Ishikawa (cell line): ENCODE data around the gene CELSR1.

ENCODE experiments used
- CEBPB ChIP-seq: IDR thresholded peaks from 2 replicates; pipeline ENCODE4 v1.6.1; 2012
- CREB1 ChIP-seq: IDR thresholded peaks from 2 replicates; pipeline ENCODE4 v1.6.1; 2012; ENCODE audit warnings: low read depth
- EGR1 ChIP-seq: IDR thresholded peaks from 2 replicates; pipeline ENCODE4 v1.6.1; 2012
- EP300 ChIP-seq: IDR thresholded peaks from 2 replicates; pipeline ENCODE4 v1.6.1; 2012; ENCODE audit warnings: borderline replicate concordance
- FOXM1 ChIP-seq: IDR thresholded peaks from 2 replicates; pipeline ENCODE4 v1.6.1; 2012; ENCODE audit warnings: low read depth, borderline replicate concordance
- MAX ChIP-seq: IDR thresholded peaks from 2 replicates; pipeline ENCODE4 v1.6.1; 2012
- NFIC ChIP-seq: IDR thresholded peaks from 2 replicates; pipeline ENCODE4 v1.6.1; 2012
- RAD21 ChIP-seq: IDR thresholded peaks from 2 replicates; pipeline ENCODE4 v1.6.1; 2012; ENCODE audit warnings: low read depth
- REST ChIP-seq: IDR thresholded peaks from 2 replicates; pipeline ENCODE4 v1.6.1; 2012; ENCODE audit warnings: low read depth, mild to moderate bottlenecking
- TAF1 ChIP-seq: IDR thresholded peaks from 2 replicates; pipeline ENCODE4 v1.6.1; 2012; ENCODE audit warnings: low read depth, mild to moderate bottlenecking
- TCF12 ChIP-seq: IDR thresholded peaks from 2 replicates; pipeline ENCODE4 v1.6.1; 2012; ENCODE audit warnings: low read depth
- TEAD4 ChIP-seq: IDR thresholded peaks from 2 replicates; pipeline ENCODE4 v1.6.1; 2012
- USF1 ChIP-seq: IDR thresholded peaks from 2 replicates; pipeline ENCODE4 v1.6.1; 2012
- YY1 ChIP-seq: IDR thresholded peaks from 2 replicates; pipeline ENCODE4 v1.6.1; 2012; ENCODE audit warnings: low read depth
- ZBTB7A ChIP-seq: IDR thresholded peaks from 2 replicates; pipeline ENCODE4 v1.6.1; 2012; ENCODE audit warnings: low read depth

Gene CELSR1

GRCh38 chr22:46447906-46448305, 89.5 kb downstream of the CELSR1 start:
- TF ChIP-seq ZBTB7A (0 out of 2 replicates have a peak, but pooled peaks have one; percentile 38), EP300 (no peak)

GRCh38 chr22:46446799-46447198, 90.6 kb downstream of the CELSR1 start:
- TF ChIP-seq YY1 = no peak
- TF ChIP-seq EP300 = no peak
- no peak for TF ChIP-seq RAD21
- no peak for TF ChIP-seq EGR1
- TF ChIP-seq CEBPB = no peak
- no peak for TF ChIP-seq TAF1
- no peak for TF ChIP-seq MAX
- TF ChIP-seq ZBTB7A = no peak
- TF ChIP-seq USF1 = no peak
- TF ChIP-seq TEAD4 = no peak
- TF ChIP-seq NFIC = no peak
- TF ChIP-seq REST = no peak
- TF ChIP-seq FOXM1 = no peak
- TF ChIP-seq TCF12 = no peak
- TF ChIP-seq CREB1 = no peak

- TF ChIP-seq MAX (no peak), ZBTB7A (peak; percentile 42; the same call in 1 of the 2 replicates)
These were observed 91.5 kb downstream of the CELSR1 start for GRCh38 chr22:46445771-46446420.

- TF ChIP-seq RAD21 (peak; percentile 40), TCF12 (no peak)
These were observed 93.0 kb downstream of the CELSR1 start for GRCh38 chr22:46444390-46444854.

- TF ChIP-seq EP300 (peak; percentile 82), TEAD4 (peak; percentile 40; the same call in 1 of the 2 replicates), ZBTB7A (no peak), RAD21 (0 out of 2 replicates have a peak, but pooled peaks have one; percentile 27), EGR1 (no peak), TCF12 (peak; percentile 87), CEBPB (no peak), FOXM1 (peak; percentile 41; the same call in 1 of the 2 replicates), CREB1 (no peak), YY1 (0 out of 2 replicates have a peak, but pooled peaks have one; percentile 17), NFIC (peak; percentile 58), USF1 (0 out of 2 replicates have a peak, but pooled peaks have one; percentile 4), MAX (peak; percentile 56)
These were observed 93.5 kb downstream of the CELSR1 start for GRCh38 chr22:46443850-46444389.

- TF ChIP-seq TEAD4 (no peak), CEBPB (no peak), FOXM1 (no peak)
These were observed 95.1 kb downstream of the CELSR1 start for GRCh38 chr22:46442217-46442853.

- TF ChIP-seq TAF1 (no peak), MAX (no peak), RAD21 (no peak), EGR1 (no peak), FOXM1 (no peak), EP300 (no peak), CREB1 (no peak), YY1 (no peak), NFIC (no peak), ZBTB7A (no peak), CEBPB (no peak), REST (no peak)
These were observed 97.6 kb downstream of the CELSR1 start for GRCh38 chr22:46439576-46440465.
